H9 (cell line): Measurements from ENCODE around the gene GPR37L1. TPM values are rescaled to one million over a fixed set of nuclear protein-coding genes. Genes with fewer than 3 reads are reported as not detected.

Experiments used
- DNase-seq: peaks from one replicate; pipeline ENCODE4 v3.0.0-alpha.2; 2017
- H2AFZ ChIP-seq: one replicate; pipeline ENCODE4 v1.6.1; 2013; ENCODE audit warnings: mild to moderate bottlenecking, low read length, control low read depth, moderate library complexity
- H2AK5ac ChIP-seq: 2 replicates; pipeline ENCODE4 v1.6.1; 2013; ENCODE audit warnings: low read length, control low read depth, mixed read lengths; ENCODE audit not compliant: insufficient read length
- H2BK120ac ChIP-seq: one replicate; pipeline ENCODE4 v1.6.1; 2013; ENCODE audit warnings: low read depth, mild to moderate bottlenecking, low read length, control low read depth, inconsistent platforms; ENCODE audit not compliant: poor library complexity, severe bottlenecking
- H2BK12ac ChIP-seq: 2 replicates; pipeline ENCODE4 v1.6.1; 2013; ENCODE audit warnings: low read length, control low read depth, mixed read lengths, low read depth; ENCODE audit not compliant: insufficient read length
- H2BK15ac ChIP-seq: 2 replicates; pipeline ENCODE4 v1.6.1; 2013; ENCODE audit warnings: low read depth, low read length, control low read depth
- H2BK20ac ChIP-seq: one replicate; pipeline ENCODE4 v1.6.1; 2013; ENCODE audit warnings: low read depth, mild to moderate bottlenecking, low read length, control low read depth, inconsistent platforms; ENCODE audit not compliant: poor library complexity, severe bottlenecking
- H2BK5ac ChIP-seq: 2 replicates; pipeline ENCODE4 v1.6.1; 2013; ENCODE audit warnings: low read length, control low read depth, mixed read lengths; ENCODE audit not compliant: insufficient read length
- H3K14ac ChIP-seq: 2 replicates; pipeline ENCODE4 v1.6.1; 2013; ENCODE audit warnings: low read length, control low read depth; ENCODE audit not compliant: insufficient read depth
- H3K18ac ChIP-seq: 2 replicates; pipeline ENCODE4 v1.6.1; 2013; ENCODE audit warnings: low read depth, mild to moderate bottlenecking, mixed read lengths, low read length, control low read depth; ENCODE audit not compliant: insufficient read length
- H3K23ac ChIP-seq: 2 replicates; pipeline ENCODE4 v1.6.1; 2013; ENCODE audit warnings: low read length, control low read depth, mixed read lengths, low read depth; ENCODE audit not compliant: insufficient read length
- H3K23me2 ChIP-seq: 2 replicates; pipeline ENCODE4 v1.6.1; 2013; ENCODE audit warnings: low read depth, mild to moderate bottlenecking, mixed read lengths, low read length, control low read depth; ENCODE audit not compliant: insufficient read length, poor library complexity, severe bottlenecking
- H3K27ac ChIP-seq: 2 replicates; pipeline ENCODE4 v1.5.1; 2013; ENCODE audit warnings: low read length, control low read depth, mixed read lengths, low read depth; ENCODE audit not compliant: insufficient read length
- H3K27me3 ChIP-seq: 2 replicates; pipeline ENCODE4 v1.6.1; 2013; ENCODE audit warnings: low read length, control low read depth, inconsistent platforms; ENCODE audit not compliant: insufficient read depth
- H3K4ac ChIP-seq: 2 replicates; pipeline ENCODE4 v1.6.1; 2013; ENCODE audit warnings: low read depth, mild to moderate bottlenecking, control low read depth, inconsistent platforms, low read length, moderate library complexity
- H3K4me1 ChIP-seq: 2 replicates; pipeline ENCODE4 v1.6.1; 2013; ENCODE audit warnings: low read length, control low read depth, inconsistent platforms; ENCODE audit not compliant: insufficient read depth
- H3K4me2 ChIP-seq: 2 replicates; pipeline ENCODE4 v1.6.1; 2013; ENCODE audit warnings: low read length, control low read depth, mixed read lengths; ENCODE audit not compliant: insufficient read length, insufficient read depth
- H3K56ac ChIP-seq: 2 replicates; pipeline ENCODE4 v1.6.1; 2013; ENCODE audit warnings: low read depth, mild to moderate bottlenecking, mixed read lengths, low read length, control low read depth; ENCODE audit not compliant: insufficient read length
- H3K79me1 ChIP-seq: 2 replicates; pipeline ENCODE4 v1.6.1; 2013; ENCODE audit warnings: low read depth, mild to moderate bottlenecking, moderate library complexity, low read length, control low read depth, inconsistent platforms; ENCODE audit not compliant: insufficient read depth, poor library complexity, severe bottlenecking
- H3K79me2 ChIP-seq: 2 replicates; pipeline ENCODE4 v1.6.1; 2013; ENCODE audit warnings: low read length, control low read depth, inconsistent platforms; ENCODE audit not compliant: insufficient read depth
- H3K9ac ChIP-seq: 2 replicates; pipeline ENCODE4 v1.6.1; 2013; ENCODE audit warnings: low read length, control low read depth, mixed read lengths; ENCODE audit not compliant: insufficient read length; ENCODE audit errors: extremely low read depth
- H3K9me3 ChIP-seq: one replicate; pipeline ENCODE4 v1.6.1; 2013; ENCODE audit warnings: low read depth, low read length, inconsistent platforms; ENCODE audit not compliant: control insufficient read depth
- H3T11ph ChIP-seq: one replicate; pipeline ENCODE4 v1.6.1; 2013; ENCODE audit warnings: mild to moderate bottlenecking, low read length, control low read depth, inconsistent platforms
- H4K20me1 ChIP-seq: one replicate; pipeline ENCODE4 v1.6.1; 2013; ENCODE audit not compliant: control insufficient read depth, insufficient read length, insufficient read depth
- H4K5ac ChIP-seq: 2 replicates; pipeline ENCODE4 v1.6.1; 2013; ENCODE audit warnings: low read depth, mild to moderate bottlenecking, mixed read lengths, low read length, control low read depth; ENCODE audit not compliant: insufficient read length
- H4K8ac ChIP-seq: replicated peaks from 2 replicates; pipeline ENCODE4 v1.6.1; 2013; ENCODE audit warnings: low read length, control low read depth, mixed read lengths, low read depth; ENCODE audit not compliant: insufficient read length
- H4K91ac ChIP-seq: 2 replicates; pipeline ENCODE4 v1.6.1; 2013; ENCODE audit warnings: low read depth, mild to moderate bottlenecking, moderate library complexity, mixed read lengths, low read length, control low read depth; ENCODE audit not compliant: insufficient read length
- H3K27ac Mint-ChIP-seq, 3 experiments: 2 replicates in 2 of 3; 3 replicates in 1 of 3; pipeline ENCODE4 v1.8.0; 2020 to 2021; ENCODE audit warnings: mixed read lengths in 3 of 3, mild to moderate bottlenecking in 1 of 3, moderate library complexity in 1 of 3
- H3K27me3 Mint-ChIP-seq: 2 replicates; pipeline ENCODE4 v1.8.0; 2021; ENCODE audit warnings: low read depth, mild to moderate bottlenecking, moderate library complexity, mixed read lengths
- H3K36me3 Mint-ChIP-seq, 3 experiments: 2 replicates in 2 of 3; 3 replicates in 1 of 3; pipeline ENCODE4 v1.8.0; 2020 to 2021; ENCODE audit warnings: low read depth in 3 of 3, mixed read lengths in 3 of 3; ENCODE audit not compliant: insufficient read depth in 1 of 3
- H3K4me1 Mint-ChIP-seq, 2 experiments: 2 replicates each; pipeline ENCODE4 v1.8.0; 2020; ENCODE audit warnings: mixed read lengths in 2 of 2
- H3K4me3 Mint-ChIP-seq, 2 experiments: 2 replicates in 1 of 2; 3 replicates in 1 of 2; pipeline ENCODE4 v1.8.0; 2020 to 2021; ENCODE audit warnings: mild to moderate bottlenecking in 2 of 2, mixed read lengths in 2 of 2, moderate library complexity in 1 of 2
- H3K9me3 Mint-ChIP-seq, 2 experiments: 2 replicates in 1 of 2; 3 replicates in 1 of 2; pipeline ENCODE4 v1.8.0; 2020; ENCODE audit warnings: mild to moderate bottlenecking in 2 of 2, mixed read lengths in 2 of 2, moderate library complexity in 1 of 2
- WGBS: extraction: QIAGEN DNeasy Blood & Tissue Kit; methylation state at CpG from one replicate; pipeline ENCODE4 v1.1.7; 2013; ENCODE audit warnings: missing lambda C conversion rate, low lambda C conversion rate, mixed read lengths; ENCODE audit not compliant: insufficient read length; ENCODE audit errors: extremely low coverage; 5-methylcytosine and 5-hydroxymethylcytosine counted together
- total RNA-seq: library from RNA; stranded (reverse); gene quantifications from 2 replicates; pipeline ENCODE4 v1.2.1, GENCODE V29; 2021
- TF ChIP-seq, protein P1 (sequence below): fragments of 200-600 bp; sonication (generic); conservative IDR thresholded peaks from 3 replicates; pipeline ENCODE4 v1.8.0; 2021; ENCODE audit warnings: antibody characterized with exemption, mild to moderate bottlenecking

Gene GPR37L1
- total RNA-seq, 1 experiment from 2014 or later = 0.11 TPM

DNA sequence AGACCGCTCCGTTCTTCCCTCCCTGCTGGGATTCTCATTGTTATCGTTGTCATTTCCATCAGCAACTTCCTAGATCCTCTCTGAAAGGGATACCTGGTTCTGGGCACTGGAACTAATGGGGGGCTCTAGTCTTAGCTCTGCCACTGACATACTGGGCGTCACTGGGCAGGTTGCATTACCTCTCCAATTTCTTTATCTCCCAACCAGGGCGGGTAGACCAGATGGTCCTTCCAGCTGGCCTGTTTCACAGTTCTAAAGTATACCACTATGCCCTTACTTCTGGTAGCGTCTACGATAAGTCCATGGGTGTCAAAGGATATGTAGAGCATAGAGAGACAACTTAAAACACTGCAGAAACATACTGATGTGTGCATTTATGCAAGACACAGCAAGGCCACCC, 1.4 kb downstream of the GPR37L1 start:
- Histone ChIP-seq H4K5ac (no peak overlapping the region), H3K4me1 (0 out of 2 replicates have a peak, but pooled peaks cover 4% of the 10 kb centered on the region), H3K79me1 (no peaks in the 10 kb centered on the region), H3K4me2 (no peak overlapping the region), H3K9me3 (no peaks in the 10 kb centered on the region), H3K27ac (no peak overlapping the region), H4K20me1 (no peaks in the 10 kb centered on the region), H3K4ac (no peak overlapping the region), H3K79me2 (no peaks in the 10 kb centered on the region), H2AFZ (no peak overlapping the region), H3K27me3 (no peaks in the 10 kb centered on the region), H4K91ac (no peak overlapping the region), H4K8ac (no peak overlapping the region), H3K9ac (no peak overlapping the region), H2BK120ac (no peak overlapping the region), H3K23me2 (no peaks in the 10 kb centered on the region), H2BK12ac (no peak overlapping the region), H3K56ac (no peak overlapping the region), H2BK20ac (no peak overlapping the region), H3K18ac (no peak overlapping the region), H3T11ph (no peak overlapping the region), H2BK15ac (no peak overlapping the region; the same call in 1 of the 2 replicates), H3K14ac (no peak overlapping the region), H3K23ac (no peak overlapping the region), H2AK5ac (no peak overlapping the region), H2BK5ac (no peak overlapping the region)
- peak overlapping the region in 1 of 3 experiments; percentile 2; a peak in 1 of 7 replicates for H3K27ac Mint-ChIP-seq
- DNase-seq = no peak
- H3K4me1 Mint-ChIP-seq = peaks cover 14 to 16% of the 10 kb centered on the region in 2 experiments
- H3K36me3 Mint-ChIP-seq = no peaks in the 10 kb centered on the region
- peaks cover 9% of the 10 kb centered on the region for H3K27me3 Mint-ChIP-seq
- no peaks in the 10 kb centered on the region for H3K9me3 Mint-ChIP-seq
- H3K4me3 Mint-ChIP-seq = no peak overlapping the region
- TF ChIP-seq, protein P1, sequence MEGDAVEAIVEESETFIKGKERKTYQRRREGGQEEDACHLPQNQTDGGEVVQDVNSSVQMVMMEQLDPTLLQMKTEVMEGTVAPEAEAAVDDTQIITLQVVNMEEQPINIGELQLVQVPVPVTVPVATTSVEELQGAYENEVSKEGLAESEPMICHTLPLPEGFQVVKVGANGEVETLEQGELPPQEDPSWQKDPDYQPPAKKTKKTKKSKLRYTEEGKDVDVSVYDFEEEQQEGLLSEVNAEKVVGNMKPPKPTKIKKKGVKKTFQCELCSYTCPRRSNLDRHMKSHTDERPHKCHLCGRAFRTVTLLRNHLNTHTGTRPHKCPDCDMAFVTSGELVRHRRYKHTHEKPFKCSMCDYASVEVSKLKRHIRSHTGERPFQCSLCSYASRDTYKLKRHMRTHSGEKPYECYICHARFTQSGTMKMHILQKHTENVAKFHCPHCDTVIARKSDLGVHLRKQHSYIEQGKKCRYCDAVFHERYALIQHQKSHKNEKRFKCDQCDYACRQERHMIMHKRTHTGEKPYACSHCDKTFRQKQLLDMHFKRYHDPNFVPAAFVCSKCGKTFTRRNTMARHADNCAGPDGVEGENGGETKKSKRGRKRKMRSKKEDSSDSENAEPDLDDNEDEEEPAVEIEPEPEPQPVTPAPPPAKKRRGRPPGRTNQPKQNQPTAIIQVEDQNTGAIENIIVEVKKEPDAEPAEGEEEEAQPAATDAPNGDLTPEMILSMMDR = no peak
- WGBS = no CpG with 5 or more reads among the region's 7 CpGs
